SK-N-SH treated with all-trans-retinoic acid at 6 μM for 48 hours (cell line): ENCODE measurements around the gene B3GAT1.

ENCODE experiments used
- ATAC-seq: fragments of 200-7000 bp; cut with Tn5 transposase; 3 replicates; pipeline ENCODE4 v1.9.1; 2020; ENCODE audit warnings: mild to moderate bottlenecking, moderate library complexity
- ARNTL ChIP-seq: fragments of 450-650 bp; formaldehyde crosslinking; IDR thresholded peaks from 2 replicates; pipeline ENCODE4 v1.5.0; 2020; ENCODE audit warnings: low read depth, mild to moderate bottlenecking, moderate library complexity, borderline replicate concordance
- BACH2 ChIP-seq: fragments of 250-450 bp; sonication (Bioruptor Pico); IDR thresholded peaks from 2 replicates; pipeline ENCODE4 v1.9.0; 2021; ENCODE audit warnings: mild to moderate bottlenecking, borderline replicate concordance
- CSDC2 ChIP-seq: fragments of 250-450 bp; sonication (Bioruptor Pico); IDR thresholded peaks from 2 replicates; pipeline ENCODE4 v1.5.0; 2020; ENCODE audit warnings: mild to moderate bottlenecking, moderate library complexity
- ESRRG ChIP-seq: fragments of 250-450 bp; sonication (Bioruptor Pico); IDR thresholded peaks from 2 replicates; pipeline ENCODE4 v1.6.1; 2021; ENCODE audit warnings: mild to moderate bottlenecking
- ISL1 ChIP-seq: fragments of 250-450 bp; sonication (Bioruptor Pico); IDR thresholded peaks from 2 replicates; pipeline ENCODE4 v2.1.2; 2022; ENCODE audit warnings: mild to moderate bottlenecking, moderate library complexity
- OSR1 ChIP-seq: fragments of 250-450 bp; sonication (Bioruptor Pico); IDR thresholded peaks from 2 replicates; pipeline ENCODE4 v1.8.0; 2022; ENCODE audit warnings: moderate library complexity, mild to moderate bottlenecking, inconsistent platforms
- RARB ChIP-seq: fragments of 250-450 bp; sonication (Bioruptor Pico); IDR thresholded peaks from 2 replicates; pipeline ENCODE4 v1.8.0; 2021; ENCODE audit warnings: mild to moderate bottlenecking, moderate library complexity
- SNAI2 ChIP-seq: fragments of 250-450 bp; sonication (Bioruptor Pico); IDR thresholded peaks from 2 replicates; pipeline ENCODE4 v1.5.0; 2020; ENCODE audit warnings: mild to moderate bottlenecking, moderate library complexity
- TCF4 ChIP-seq: fragments of 250-450 bp; sonication (Bioruptor Pico); IDR thresholded peaks from 2 replicates; pipeline ENCODE4 v1.8.0; 2021; ENCODE audit warnings: mild to moderate bottlenecking, moderate library complexity, borderline replicate concordance
- TOX ChIP-seq: fragments of 250-450 bp; sonication (Bioruptor Pico); IDR thresholded peaks from 2 replicates; pipeline ENCODE4 v1.8.0; 2021; ENCODE audit warnings: mild to moderate bottlenecking, moderate library complexity, borderline replicate concordance
- ZFP3 ChIP-seq: fragments of 250-450 bp; sonication (Bioruptor Pico); IDR thresholded peaks from 2 replicates; pipeline ENCODE4 v1.5.0; 2020; ENCODE audit warnings: mild to moderate bottlenecking, moderate library complexity
- ZFP30 ChIP-seq: fragments of 450-650 bp; formaldehyde crosslinking; IDR thresholded peaks from 2 replicates; pipeline ENCODE4 v1.5.0; 2022; ENCODE audit warnings: mild to moderate bottlenecking, moderate library complexity
- ZNF565 ChIP-seq: fragments of 450-650 bp; formaldehyde crosslinking; conservative IDR thresholded peaks from 2 replicates; pipeline ENCODE4 v1.5.0; 2020; ENCODE audit warnings: low read depth, mild to moderate bottlenecking, moderate library complexity
- ZNF70 ChIP-seq: fragments of 450-650 bp; formaldehyde crosslinking; IDR thresholded peaks from 2 replicates; pipeline ENCODE4 v1.5.0; 2020; ENCODE audit warnings: mild to moderate bottlenecking, moderate library complexity
- ZNF8 ChIP-seq: fragments of 450-650 bp; formaldehyde crosslinking; IDR thresholded peaks from 2 replicates; pipeline ENCODE4 v1.5.0; 2020; ENCODE audit warnings: mild to moderate bottlenecking, moderate library complexity
- TF ChIP-seq, protein P1 (sequence below): fragments of 250-450 bp; sonication (Bioruptor Pico); IDR thresholded peaks from 2 replicates; pipeline ENCODE4 v1.5.0; 2020; ENCODE audit warnings: mild to moderate bottlenecking, moderate library complexity
- TF ChIP-seq, protein P2 (sequence below): fragments of 250-450 bp; sonication (Bioruptor Pico); IDR thresholded peaks from 2 replicates; pipeline ENCODE4 v1.5.1; 2021; ENCODE audit warnings: mild to moderate bottlenecking, moderate library complexity
- TF ChIP-seq, protein P3 (sequence below): fragments of 250-450 bp; sonication (Bioruptor Pico); IDR thresholded peaks from 2 replicates; pipeline ENCODE4 v1.8.0; 2020; ENCODE audit warnings: mild to moderate bottlenecking, moderate library complexity, borderline replicate concordance
- TF ChIP-seq, protein P4 (sequence below): fragments of 250-450 bp; sonication (Bioruptor Pico); IDR thresholded peaks from 2 replicates; pipeline ENCODE4 v1.8.0; 2021; ENCODE audit warnings: low read depth, mild to moderate bottlenecking, moderate library complexity, borderline replicate concordance
- TF ChIP-seq, protein P5 (sequence below): fragments of 250-450 bp; sonication (Bioruptor Pico); IDR thresholded peaks from 2 replicates; pipeline ENCODE4 v1.5.1; 2020; ENCODE audit warnings: low read depth, mild to moderate bottlenecking, moderate library complexity

B3GAT1 gene

DNA sequence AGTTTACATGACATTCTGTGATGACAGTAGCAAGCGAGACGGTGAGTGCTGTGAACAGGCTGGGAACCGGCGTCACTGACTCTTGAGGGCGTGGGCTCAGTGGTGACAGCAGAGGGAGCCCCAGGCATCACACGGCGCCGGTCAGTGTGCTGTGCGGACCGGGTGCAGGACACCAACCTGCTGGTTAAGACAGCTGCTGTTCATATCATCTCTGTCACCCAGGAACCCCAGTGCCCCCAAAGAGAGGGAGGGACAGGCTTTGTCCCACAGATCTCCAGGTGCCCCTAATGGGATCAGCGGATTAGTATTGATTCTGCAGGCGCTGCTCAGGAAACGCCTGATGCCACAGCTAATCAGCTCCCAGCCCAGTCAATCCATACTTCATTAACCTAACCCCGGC, 18.4 kb downstream of the B3GAT1 start (continued):
- TF ChIP-seq, protein P1, sequence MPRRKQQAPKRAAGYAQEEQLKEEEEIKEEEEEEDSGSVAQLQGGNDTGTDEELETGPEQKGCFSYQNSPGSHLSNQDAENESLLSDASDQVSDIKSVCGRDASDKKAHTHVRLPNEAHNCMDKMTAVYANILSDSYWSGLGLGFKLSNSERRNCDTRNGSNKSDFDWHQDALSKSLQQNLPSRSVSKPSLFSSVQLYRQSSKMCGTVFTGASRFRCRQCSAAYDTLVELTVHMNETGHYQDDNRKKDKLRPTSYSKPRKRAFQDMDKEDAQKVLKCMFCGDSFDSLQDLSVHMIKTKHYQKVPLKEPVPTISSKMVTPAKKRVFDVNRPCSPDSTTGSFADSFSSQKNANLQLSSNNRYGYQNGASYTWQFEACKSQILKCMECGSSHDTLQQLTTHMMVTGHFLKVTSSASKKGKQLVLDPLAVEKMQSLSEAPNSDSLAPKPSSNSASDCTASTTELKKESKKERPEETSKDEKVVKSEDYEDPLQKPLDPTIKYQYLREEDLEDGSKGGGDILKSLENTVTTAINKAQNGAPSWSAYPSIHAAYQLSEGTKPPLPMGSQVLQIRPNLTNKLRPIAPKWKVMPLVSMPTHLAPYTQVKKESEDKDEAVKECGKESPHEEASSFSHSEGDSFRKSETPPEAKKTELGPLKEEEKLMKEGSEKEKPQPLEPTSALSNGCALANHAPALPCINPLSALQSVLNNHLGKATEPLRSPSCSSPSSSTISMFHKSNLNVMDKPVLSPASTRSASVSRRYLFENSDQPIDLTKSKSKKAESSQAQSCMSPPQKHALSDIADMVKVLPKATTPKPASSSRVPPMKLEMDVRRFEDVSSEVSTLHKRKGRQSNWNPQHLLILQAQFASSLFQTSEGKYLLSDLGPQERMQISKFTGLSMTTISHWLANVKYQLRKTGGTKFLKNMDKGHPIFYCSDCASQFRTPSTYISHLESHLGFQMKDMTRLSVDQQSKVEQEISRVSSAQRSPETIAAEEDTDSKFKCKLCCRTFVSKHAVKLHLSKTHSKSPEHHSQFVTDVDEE (CRISPR knock-in tag), result no peak
- TF ChIP-seq ZNF70 (no peak), ZNF8 (CRISPR knock-in tag) (no peak), BACH2 (CRISPR knock-in tag) (no peak)

DNA sequence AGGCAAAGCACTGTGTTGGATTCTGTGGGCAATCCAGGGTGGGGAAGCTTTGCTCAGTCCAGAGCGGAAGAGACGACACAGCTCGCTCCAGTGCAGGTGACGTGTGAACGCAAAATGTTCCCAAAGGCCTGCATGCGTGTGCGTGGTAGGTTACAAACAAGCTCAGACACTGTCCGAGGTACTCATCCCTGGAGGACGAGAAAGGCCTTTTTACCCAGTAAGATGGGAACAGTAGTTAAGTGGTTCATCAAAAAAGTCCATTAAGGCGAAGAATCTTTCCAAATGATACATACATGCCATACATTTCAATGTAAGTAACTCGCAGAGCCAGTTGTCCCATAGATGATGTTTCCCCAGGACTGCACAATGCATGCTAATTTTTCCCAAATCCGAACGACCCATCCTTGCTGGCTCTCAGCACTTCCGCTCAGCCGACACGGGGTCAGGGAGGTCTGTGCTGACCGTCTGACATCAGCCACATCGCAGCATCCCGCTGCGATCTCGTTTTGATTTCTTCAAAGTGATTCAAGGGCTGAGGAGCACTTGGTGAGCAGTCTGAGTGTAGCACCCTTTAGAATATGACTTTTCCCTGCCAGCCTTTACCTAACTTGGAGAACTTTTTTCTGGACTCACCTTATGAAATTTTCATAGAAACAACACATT, 19.0 kb downstream of the B3GAT1 start:
- TF ChIP-seq ZFP30 (CRISPR knock-in tag) (no peak), ESRRG (CRISPR knock-in tag) (no peak), TCF4 (CRISPR knock-in tag) (no peak), ARNTL (CRISPR knock-in tag) (no peak), CSDC2 (CRISPR knock-in tag) (no peak), RARB (CRISPR knock-in tag) (no peak), ISL1 (CRISPR knock-in tag) (no peak), ZNF565 (CRISPR knock-in tag) (no peak), ZNF70 (no peak), OSR1 (no peak)
- TF ChIP-seq, protein P2, sequence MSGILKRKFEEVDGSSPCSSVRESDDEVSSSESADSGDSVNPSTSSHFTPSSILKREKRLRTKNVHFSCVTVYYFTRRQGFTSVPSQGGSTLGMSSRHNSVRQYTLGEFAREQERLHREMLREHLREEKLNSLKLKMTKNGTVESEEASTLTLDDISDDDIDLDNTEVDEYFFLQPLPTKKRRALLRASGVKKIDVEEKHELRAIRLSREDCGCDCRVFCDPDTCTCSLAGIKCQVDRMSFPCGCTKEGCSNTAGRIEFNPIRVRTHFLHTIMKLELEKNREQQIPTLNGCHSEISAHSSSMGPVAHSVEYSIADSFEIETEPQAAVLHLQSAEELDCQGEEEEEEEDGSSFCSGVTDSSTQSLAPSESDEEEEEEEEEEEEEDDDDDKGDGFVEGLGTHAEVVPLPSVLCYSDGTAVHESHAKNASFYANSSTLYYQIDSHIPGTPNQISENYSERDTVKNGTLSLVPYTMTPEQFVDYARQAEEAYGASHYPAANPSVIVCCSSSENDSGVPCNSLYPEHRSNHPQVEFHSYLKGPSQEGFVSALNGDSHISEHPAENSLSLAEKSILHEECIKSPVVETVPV (CRISPR knock-in tag), result no peak
- TF ChIP-seq, protein P3, sequence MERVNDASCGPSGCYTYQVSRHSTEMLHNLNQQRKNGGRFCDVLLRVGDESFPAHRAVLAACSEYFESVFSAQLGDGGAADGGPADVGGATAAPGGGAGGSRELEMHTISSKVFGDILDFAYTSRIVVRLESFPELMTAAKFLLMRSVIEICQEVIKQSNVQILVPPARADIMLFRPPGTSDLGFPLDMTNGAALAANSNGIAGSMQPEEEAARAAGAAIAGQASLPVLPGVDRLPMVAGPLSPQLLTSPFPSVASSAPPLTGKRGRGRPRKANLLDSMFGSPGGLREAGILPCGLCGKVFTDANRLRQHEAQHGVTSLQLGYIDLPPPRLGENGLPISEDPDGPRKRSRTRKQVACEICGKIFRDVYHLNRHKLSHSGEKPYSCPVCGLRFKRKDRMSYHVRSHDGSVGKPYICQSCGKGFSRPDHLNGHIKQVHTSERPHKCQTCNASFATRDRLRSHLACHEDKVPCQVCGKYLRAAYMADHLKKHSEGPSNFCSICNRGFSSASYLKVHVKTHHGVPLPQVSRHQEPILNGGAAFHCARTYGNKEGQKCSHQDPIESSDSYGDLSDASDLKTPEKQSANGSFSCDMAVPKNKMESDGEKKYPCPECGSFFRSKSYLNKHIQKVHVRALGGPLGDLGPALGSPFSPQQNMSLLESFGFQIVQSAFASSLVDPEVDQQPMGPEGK (CRISPR knock-in tag), result no peak
- TF ChIP-seq, protein P4, sequence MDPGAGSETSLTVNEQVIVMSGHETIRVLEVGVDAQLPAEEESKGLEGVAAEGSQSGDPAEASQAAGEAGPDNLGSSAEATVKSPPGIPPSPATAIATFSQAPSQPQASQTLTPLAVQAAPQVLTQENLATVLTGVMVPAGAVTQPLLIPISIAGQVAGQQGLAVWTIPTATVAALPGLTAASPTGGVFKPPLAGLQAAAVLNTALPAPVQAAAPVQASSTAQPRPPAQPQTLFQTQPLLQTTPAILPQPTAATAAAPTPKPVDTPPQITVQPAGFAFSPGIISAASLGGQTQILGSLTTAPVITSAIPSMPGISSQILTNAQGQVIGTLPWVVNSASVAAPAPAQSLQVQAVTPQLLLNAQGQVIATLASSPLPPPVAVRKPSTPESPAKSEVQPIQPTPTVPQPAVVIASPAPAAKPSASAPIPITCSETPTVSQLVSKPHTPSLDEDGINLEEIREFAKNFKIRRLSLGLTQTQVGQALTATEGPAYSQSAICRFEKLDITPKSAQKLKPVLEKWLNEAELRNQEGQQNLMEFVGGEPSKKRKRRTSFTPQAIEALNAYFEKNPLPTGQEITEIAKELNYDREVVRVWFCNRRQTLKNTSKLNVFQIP (CRISPR knock-in tag), result no peak
- TF ChIP-seq, protein P1 (CRISPR knock-in tag), result no peak
- TF ChIP-seq, protein P5, sequence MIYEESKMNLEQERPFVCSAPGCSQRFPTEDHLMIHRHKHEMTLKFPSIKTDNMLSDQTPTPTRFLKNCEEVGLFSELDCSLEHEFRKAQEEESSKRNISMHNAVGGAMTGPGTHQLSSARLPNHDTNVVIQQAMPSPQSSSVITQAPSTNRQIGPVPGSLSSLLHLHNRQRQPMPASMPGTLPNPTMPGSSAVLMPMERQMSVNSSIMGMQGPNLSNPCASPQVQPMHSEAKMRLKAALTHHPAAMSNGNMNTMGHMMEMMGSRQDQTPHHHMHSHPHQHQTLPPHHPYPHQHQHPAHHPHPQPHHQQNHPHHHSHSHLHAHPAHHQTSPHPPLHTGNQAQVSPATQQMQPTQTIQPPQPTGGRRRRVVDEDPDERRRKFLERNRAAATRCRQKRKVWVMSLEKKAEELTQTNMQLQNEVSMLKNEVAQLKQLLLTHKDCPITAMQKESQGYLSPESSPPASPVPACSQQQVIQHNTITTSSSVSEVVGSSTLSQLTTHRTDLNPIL (CRISPR knock-in tag), result no peak
- no peak for ATAC-seq

DNA sequence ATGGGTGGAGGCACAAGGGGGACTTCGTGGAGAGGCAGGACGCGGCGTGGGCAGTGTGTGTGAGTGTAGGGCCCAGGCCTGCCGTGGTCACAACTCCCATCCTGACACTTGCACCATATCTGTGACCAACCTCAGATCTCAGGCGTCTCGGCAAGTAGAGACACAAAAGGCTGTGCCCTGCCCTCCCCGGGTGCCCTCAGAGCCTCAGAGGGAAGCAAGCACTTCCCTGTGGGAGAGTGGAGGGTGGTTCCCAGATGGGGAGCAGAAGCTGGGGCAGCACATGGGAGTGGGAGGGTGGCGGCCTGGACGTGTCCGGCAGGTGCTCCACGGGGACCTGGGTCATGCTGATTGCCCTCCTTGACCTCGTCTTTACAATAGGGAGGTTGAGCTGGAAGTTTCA, 20.4 kb downstream of the B3GAT1 start:
- no peak for TF ChIP-seq OSR1
- no peak for TF ChIP-seq ZFP30 (CRISPR knock-in tag)
- TF ChIP-seq ZNF70, result no peak
- TF ChIP-seq ARNTL (CRISPR knock-in tag), result no peak
- TF ChIP-seq ZNF8 (CRISPR knock-in tag), result no peak
- no peak for TF ChIP-seq SNAI2 (CRISPR knock-in tag)
- TF ChIP-seq, protein P1 (CRISPR knock-in tag), result no peak
- no peak for TF ChIP-seq BACH2 (CRISPR knock-in tag)
- no peak for TF ChIP-seq TOX (CRISPR knock-in tag)
- TF ChIP-seq TCF4 (CRISPR knock-in tag), result no peak
- no peak for TF ChIP-seq ZNF565 (CRISPR knock-in tag)
- no peak for TF ChIP-seq ZFP3
- TF ChIP-seq, all 23 proteins: peak for 0
- ATAC-seq, result no peak
